Measurements from ENCODE around the gene ANGPTL2.

DNA sequence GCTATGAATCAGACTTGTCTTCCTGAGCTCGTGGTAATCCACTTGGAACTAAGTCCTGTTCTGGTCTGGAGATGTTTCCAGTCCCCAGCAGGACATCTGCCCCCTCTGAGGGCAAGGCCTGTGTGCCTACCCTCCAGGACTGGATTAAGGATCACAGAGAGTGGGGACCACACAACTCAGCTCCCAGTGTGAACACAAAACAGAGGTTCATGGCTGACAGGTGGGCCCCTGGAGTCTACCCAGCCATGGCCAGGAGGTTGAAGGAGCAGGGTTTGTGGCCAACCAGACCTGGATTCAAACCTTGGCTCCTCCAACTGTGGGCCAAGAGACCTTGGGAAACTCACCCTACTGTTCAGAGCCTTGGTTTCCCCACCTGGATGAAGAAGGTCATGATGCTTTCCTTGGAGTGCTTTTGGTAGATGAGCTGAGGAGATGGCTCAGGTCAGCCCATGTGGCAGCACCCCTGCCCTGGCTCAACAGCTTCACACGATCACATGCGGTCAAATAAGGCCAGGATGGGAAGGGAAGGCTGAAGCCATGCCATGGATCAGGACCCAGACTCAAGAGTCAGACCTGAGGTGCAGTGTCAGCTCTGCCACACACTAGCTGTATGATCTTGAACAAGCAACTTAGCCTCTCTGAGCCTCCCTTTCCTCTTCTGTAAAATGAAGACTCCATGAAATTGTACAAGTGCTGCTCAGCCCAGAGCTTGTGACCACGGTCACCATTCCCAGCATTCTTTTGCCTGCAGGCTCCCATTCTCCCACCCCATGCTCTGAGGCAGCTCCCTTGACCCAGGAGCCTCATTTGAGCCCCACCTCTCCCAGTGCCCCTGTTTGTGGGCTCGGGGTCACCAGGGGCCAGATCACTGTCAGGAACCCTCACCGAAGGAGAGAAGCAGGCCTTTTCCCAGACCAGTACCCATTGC is 27.3 kb upstream of the ANGPTL2 start:
- TF ChIP-seq, protein P1, sequence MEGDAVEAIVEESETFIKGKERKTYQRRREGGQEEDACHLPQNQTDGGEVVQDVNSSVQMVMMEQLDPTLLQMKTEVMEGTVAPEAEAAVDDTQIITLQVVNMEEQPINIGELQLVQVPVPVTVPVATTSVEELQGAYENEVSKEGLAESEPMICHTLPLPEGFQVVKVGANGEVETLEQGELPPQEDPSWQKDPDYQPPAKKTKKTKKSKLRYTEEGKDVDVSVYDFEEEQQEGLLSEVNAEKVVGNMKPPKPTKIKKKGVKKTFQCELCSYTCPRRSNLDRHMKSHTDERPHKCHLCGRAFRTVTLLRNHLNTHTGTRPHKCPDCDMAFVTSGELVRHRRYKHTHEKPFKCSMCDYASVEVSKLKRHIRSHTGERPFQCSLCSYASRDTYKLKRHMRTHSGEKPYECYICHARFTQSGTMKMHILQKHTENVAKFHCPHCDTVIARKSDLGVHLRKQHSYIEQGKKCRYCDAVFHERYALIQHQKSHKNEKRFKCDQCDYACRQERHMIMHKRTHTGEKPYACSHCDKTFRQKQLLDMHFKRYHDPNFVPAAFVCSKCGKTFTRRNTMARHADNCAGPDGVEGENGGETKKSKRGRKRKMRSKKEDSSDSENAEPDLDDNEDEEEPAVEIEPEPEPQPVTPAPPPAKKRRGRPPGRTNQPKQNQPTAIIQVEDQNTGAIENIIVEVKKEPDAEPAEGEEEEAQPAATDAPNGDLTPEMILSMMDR (conservative IDR thresholded peaks at IDR 0.05; ENCODE audit: low read length), result no peak
- TF ChIP-seq EZH2phosphoT487 (IDR thresholded peaks at IDR 0.05; ENCODE audit: borderline replicate concordance, low read depth, low read length), result no peak
